Eye (tissue), 1 donor: Measurements from ENCODE around the gene FYCO1.
"Not testable (repeated sequence)": the region's sequence is repeated elsewhere in the genome, so short reads cannot be mapped to it uniquely, and the experiment has no call there.

ENCODE experiments used
- DNase-seq: peaks from one replicate; pipeline ENCODE4 v3.0.0-alpha.2; 2015

The FYCO1 gene

GRCh38 chr3:46008058-46008457 is 12.4 kb upstream of the FYCO1 start:
- no peak for DNase-seq

DNA sequence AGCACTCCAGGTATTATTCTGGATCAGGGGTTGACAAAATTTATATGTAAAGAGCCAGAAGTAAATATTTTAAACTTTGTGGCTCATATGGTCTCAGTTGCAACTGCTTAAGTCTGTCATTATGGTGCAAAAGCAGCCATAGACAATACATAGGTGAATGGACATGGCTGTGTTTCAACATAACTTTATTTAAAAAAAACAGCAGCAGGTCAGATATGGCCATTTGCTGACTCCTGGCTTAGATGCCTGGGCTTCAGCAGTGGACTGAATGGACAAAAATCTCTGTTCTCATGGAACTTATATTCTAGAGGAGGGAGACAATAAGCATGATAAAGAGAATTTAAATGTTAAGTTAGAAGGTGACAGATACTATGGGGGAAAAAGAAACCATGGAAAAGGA is 11.7 kb upstream of the FYCO1 start:
- no peak for DNase-seq

DNA sequence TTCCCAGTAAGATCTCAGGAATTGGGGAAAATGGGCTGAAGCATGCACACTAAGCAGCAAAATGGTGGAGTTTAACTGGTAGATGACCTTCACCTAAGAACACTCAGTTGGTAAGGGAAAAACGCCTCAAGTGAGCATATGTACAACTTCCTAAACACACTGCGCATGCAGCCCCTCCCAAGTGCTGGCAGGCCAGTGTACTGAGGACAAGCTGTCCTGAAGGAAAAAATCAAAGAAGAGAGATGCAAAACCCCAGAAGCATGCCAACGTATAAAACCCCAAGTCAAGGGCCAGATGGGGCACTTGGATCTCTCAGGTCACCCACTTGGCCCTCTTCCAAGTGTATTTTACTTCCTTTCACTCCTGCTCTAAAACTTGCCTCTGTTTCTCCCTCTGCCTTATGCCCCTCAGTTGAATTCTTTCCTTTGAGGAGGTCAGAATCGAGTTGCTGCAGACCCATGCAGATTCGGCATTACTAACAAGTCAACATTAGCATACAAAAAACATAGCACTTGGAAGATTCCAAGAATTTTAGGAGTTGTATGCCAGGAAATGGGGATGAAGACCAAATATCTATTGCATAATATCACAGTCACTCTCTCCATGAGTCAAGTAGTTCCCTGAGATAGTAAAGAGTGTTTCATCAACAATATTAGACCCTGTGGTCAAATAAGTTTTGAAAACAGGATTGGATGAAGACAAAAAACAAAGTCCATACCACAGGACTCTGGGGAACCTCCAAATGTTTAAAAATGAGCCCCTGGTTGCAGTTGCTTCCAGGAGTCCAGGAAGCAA is 10.8 kb upstream of the FYCO1 start:
- no peak for DNase-seq

DNA sequence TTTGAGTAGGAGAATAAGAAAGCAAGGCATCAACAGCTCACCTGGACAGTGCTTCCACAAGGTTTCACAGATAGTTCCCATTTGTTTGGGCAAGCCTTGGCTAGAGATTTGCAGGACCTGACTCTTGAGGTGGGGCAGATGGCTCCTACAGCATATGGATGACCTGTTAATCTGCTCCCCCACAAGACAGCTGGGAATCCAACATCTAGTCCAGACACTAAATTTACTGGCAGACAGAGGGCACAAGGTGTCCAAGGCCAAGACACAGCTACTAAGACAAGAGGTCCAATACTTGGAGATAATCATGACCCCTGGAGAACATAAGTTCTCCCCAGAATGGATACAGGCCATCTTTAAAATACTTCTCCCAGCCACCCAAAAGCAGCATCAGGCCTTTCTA is 8.1 kb upstream of the FYCO1 start:
- DNase-seq: not testable (repeated sequence)

DNA sequence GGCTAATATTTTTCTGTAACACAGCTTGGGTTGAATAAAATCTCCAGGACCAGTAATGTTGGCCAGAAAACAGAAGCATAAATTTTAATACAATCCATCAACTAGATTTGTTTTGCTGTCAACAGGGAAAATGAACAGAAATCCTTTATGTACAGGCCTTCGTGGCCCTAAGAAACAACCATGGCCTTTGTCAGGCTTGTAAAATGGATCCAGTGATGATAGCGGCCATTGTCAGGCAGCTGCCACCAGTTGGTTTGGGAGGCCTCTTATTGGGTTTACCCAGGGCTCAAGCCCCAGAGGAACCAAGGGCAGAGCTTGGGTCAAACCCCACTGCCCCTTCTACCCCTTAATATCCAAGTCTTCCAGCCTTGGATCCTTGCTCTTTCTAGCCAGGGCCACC is 5.6 kb upstream of the FYCO1 start:
- no peak for DNase-seq

GRCh38 chr3:45997942-45998341 is 2.3 kb upstream of the FYCO1 start:
- no peak for DNase-seq

GRCh38 chr3:45997499-45997898 is 1.9 kb upstream of the FYCO1 start:
- DNase-seq: not testable (repeated sequence)

GRCh38 chr3:45994419-45995235 is 997 bp downstream of the FYCO1 start:
- DNase-seq: peak; percentile 58

GRCh38 chr3:45993421-45994027 is 2.1 kb downstream of the FYCO1 start:
- no peak for DNase-seq

DNA sequence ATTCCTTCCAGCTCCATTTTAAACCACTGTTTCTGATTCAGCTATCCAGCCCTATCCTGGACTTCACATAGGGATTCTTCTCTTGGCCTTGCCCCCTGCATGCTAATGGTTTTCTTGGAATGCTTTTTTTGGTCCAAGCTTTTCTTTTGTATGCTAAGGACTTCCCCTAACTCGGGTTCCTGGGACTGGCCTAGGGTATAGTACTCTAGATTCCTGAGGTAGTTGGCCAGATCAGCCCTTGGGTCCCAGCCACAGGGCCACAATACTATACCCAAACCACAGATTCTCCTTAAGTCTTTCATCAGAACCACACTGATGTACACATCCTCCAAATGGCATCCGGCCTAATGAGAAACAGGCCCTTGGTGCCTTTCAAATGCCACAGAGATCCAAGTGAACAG is 2.8 kb downstream of the FYCO1 start:
- DNase-seq: no peak

- DNase-seq: no peak
Measured at GRCh38 chr3:45992133-45992729, 3.4 kb downstream of the FYCO1 start.

DNA sequence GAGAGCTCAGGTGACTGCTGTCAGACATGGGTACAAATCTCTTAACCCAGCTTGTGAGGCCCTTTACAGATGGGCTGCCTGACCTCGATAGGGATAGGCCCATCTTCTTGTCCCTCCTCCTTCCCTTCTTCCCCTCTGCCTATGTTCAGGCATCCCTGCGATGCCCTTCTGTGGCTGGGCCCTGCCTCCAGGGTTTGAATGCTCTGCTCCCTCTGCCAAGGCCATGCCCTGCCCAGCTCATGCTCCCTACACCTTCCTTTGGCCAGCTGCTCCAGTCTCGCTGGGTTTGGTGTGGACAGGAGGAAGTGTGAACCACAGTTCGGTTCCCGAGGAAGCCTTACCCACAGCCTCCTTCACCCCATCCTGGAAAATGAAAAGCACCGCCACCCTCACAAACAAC is 4.3 kb downstream of the FYCO1 start:
- DNase-seq: no peak

DNA sequence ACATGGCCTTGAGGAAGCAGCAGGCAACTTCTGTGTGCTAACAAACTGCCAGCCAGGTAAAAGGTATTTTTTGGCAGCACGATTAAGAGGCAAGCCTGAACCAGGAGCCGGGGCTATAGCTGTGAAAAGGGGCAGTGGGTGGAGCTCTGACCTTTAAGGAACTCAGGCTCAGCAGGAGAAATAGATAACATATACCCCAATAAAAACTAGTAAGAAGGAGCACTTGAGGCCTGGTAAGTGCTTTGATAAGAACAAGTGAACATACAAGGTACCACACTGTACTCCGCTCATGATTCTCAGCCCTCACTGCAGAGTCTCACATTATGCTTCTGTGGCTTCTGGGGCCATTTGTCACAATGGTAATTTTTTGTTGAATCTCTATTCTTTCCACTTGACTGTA is 5.4 kb downstream of the FYCO1 start:
- no peak for DNase-seq

DNA sequence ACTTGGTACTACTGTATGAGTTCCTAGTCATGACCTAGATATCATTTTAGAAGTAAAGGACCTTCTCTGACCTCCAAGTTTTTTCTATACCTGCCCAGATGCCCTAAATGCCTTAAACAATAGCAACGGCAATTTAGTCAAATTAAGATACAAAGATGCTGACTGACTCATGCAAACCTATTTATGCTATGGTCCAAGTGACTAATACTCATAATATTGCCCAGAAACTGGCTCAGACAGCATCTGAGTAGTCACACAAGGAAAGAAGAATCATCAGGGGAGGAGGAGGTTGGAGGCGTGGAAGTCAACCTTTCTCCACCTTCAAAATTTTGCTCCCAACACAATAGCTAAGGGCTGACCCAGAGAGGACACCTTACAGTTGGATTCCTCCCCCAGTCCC is 6.8 kb downstream of the FYCO1 start:
- DNase-seq: no peak

DNA sequence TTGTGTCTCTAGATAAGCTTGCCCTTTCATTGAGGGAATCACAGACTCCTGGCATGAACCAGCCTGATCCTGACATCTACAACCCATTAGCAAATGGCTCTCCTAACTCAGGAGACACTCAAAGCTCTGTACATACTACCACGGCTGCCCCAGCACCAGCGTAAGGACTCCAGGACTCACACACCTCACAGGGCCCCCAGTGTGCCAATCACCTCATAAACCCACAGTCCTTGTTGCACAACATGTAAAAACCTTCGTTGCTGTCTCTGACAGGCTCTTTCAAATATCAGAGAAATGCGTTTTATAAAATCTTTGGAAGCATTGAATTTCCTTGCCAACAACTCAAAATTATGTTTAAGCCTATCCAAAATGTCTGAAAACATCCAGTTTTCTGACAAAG is 7.3 kb downstream of the FYCO1 start:
- DNase-seq: no peak

- DNase-seq: peak; percentile 16
Measured at GRCh38 chr3:45987368-45988291, 8.0 kb downstream of the FYCO1 start.

GRCh38 chr3:45986303-45986982 is 9.2 kb downstream of the FYCO1 start:
- no peak for DNase-seq

DNA sequence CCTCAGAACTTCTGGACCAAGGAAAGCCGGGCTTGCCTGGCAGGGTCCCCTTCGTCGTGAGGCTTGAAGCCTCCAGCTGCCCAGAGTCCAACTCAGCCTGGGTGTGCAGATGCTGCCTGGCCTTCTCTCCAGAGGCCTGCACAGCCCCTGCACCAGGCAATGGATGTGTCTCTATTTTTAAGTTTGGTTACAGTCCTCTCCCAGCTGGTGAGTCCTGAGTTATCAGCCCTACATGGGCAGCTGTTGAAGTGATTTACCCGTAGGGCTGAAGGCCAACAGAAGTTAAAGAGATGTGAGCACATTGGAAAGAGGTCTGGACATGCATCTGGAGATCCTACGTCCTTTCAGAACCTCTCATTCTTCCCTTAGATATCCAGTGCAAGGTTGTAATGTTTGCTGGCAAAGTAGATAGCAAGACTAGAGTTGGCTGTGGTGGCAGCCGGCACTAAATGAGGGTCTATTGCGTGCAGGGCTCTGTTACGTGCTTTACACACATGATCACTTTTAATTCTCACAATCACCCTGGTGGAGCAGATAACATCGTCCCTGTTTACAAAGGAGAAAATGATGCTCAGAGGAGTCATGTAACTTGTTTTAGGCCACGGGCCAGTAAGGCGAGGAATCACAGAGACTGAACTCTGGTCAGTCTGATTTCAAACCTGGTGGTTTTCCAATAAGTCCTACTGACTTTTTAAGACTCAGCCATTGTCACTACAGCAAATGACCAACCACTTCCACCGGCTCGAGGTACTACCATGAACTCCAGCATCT is 9.9 kb downstream of the FYCO1 start:
- DNase-seq: no peak

GRCh38 chr3:45984331-45985312 is 11.0 kb downstream of the FYCO1 start:
- peak; percentile 66 for DNase-seq

- DNase-seq: no peak
Measured at GRCh38 chr3:45983770-45984169, 11.9 kb downstream of the FYCO1 start.
